K562 (cell line): Measurements from ENCODE around the gene CTPS1. TPM values are rescaled to one million over a fixed set of nuclear protein-coding genes. Genes with fewer than 3 reads are reported as not detected.
A peak's percentile ranks its signal among the peaks of the same experiment; 100 is the strongest.

Experiments used
- CC2D1A ChIP-seq: fragments of 450-650 bp; IDR thresholded peaks from 2 replicates; pipeline ENCODE4 v1.6.1; 2017; ENCODE audit warnings: mild to moderate bottlenecking
- HNRNPLL ChIP-seq: fragments of 200-400 bp; formaldehyde crosslinking; IDR thresholded peaks from 2 replicates; pipeline ENCODE4 v1.6.1; 2017; ENCODE audit warnings: low read length, low read depth, mild to moderate bottlenecking; ENCODE audit not compliant: poor library complexity, severe bottlenecking
- TFAM ChIP-seq: fragments of 250-450 bp; sonication (Bioruptor Pico); conservative IDR thresholded peaks from 2 replicates; pipeline ENCODE4 v1.5.0; 2021; ENCODE audit warnings: mild to moderate bottlenecking, moderate library complexity
- polyA plus RNA-seq, 8 experiments: library from polyadenylated mRNA; depleted of rRNA in 4 of 8; stranded (reverse) in 5 of 8; unstranded in 3 of 8; fragments of >200 nt; fragmentation: Nextera tagmentation in 2 of 8; fragmentation: Illumina TruSeq in 1 of 8; extraction: Ambion mirVana in 2 of 8; extraction: Trizol in 1 of 8; gene quantifications; 2 replicates each; pipeline versions ENCODE4 v1.2.1 to v1.2.3, GENCODE V29; 2011 to 2014; ENCODE audit warnings: inconsistent platforms in 1 of 8, missing spikeins in 1 of 8
- total RNA-seq, 7 experiments: library from RNA; depleted of rRNA in 6 of 7; stranded (reverse); fragments of >200 nt in 6 of 7; fragmentation: Illumina TruSeq in 2 of 7; extraction: Trizol in 2 of 7; gene quantifications; 2 replicates each; pipeline versions ENCODE4 v1.2.1 to v1.2.3, GENCODE V29; 2011 to 2021; ENCODE audit warnings: low replicate concordance in 1 of 7
- TF ChIP-seq, protein P1 (sequence below): fragments of 250-450 bp; sonication (Bioruptor Pico); IDR thresholded peaks from 2 replicates; pipeline ENCODE4 v1.9.0; 2021; ENCODE audit warnings: mild to moderate bottlenecking
- TF ChIP-seq, protein P2 (sequence below), 2 experiments: fragments of 450-650 bp in 1 of 2; sonication (generic) in 1 of 2; formaldehyde crosslinking in 1 of 2; IDR thresholded peaks; 2 replicates each; pipeline versions ENCODE4 v1.7.1 to v1.9.0; 2016 to 2022; ENCODE audit warnings: inconsistent platforms in 1 of 2, mild to moderate bottlenecking in 1 of 2, missing genetic modification reagents in 1 of 2
- TF ChIP-seq, protein P3 (sequence below): fragments of 450-650 bp; IDR thresholded peaks from 2 replicates; pipeline ENCODE4 v1.6.1; 2018; ENCODE audit not compliant: partially characterized antibody
- TF ChIP-seq, protein P4 (sequence below): sonication (generic); formaldehyde crosslinking; IDR thresholded peaks from 2 replicates; pipeline ENCODE4 v1.8.1; 2023; ENCODE audit warnings: mild to moderate bottlenecking, missing genetic modification reagents, moderate library complexity

CTPS1 gene
- total and polyA plus RNA-seq, 9 of the 15 experiments (the other 6 are each of a cell fraction or from before 2014, with no cell fraction given): 44.4 to 164 (median 87.7) TPM

DNA sequence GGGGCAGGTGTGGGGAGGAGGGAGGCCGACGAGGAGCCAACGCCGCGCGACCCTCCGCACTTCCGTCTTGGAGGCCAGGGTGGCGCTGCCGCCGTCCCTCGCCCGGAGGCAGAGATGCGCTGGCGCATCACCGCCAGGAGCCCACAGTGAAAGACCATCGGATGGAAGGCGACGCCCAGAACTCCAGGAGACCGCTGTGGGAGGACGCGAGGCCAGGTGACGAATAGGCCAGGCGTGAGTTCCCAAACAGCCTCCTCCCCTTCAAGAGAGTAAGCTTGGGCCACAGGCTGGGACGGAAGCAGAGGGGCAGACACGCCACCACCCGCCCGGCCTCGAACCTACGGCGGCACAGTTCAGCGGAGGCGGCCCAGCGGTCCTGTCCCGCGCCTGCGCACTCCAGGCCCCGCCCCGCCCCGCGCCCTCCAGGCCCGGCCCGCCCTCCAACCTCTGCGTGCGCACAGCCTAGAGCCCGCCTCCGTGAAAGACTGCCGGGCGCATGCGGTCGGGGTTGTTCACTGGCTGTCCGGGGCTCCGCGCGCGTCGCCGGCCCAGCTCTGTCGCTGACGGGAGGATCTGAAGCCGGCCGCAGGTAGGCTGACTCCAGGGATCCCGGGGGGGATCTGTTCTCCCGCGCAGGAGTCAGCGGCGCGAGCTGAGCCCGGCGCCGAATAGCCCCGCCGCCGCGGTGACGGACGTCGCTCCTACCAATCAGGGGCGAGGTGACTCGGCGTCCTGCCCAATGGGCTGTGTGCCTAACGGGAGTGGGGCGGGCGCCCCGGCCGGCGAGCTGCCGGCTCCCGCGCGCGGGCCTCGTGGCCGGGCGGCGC, at the start of gene CTPS1 (continued):
- TF ChIP-seq, protein P1, sequence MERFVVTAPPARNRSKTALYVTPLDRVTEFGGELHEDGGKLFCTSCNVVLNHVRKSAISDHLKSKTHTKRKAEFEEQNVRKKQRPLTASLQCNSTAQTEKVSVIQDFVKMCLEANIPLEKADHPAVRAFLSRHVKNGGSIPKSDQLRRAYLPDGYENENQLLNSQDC: no peak
- TF ChIP-seq, protein P2, sequence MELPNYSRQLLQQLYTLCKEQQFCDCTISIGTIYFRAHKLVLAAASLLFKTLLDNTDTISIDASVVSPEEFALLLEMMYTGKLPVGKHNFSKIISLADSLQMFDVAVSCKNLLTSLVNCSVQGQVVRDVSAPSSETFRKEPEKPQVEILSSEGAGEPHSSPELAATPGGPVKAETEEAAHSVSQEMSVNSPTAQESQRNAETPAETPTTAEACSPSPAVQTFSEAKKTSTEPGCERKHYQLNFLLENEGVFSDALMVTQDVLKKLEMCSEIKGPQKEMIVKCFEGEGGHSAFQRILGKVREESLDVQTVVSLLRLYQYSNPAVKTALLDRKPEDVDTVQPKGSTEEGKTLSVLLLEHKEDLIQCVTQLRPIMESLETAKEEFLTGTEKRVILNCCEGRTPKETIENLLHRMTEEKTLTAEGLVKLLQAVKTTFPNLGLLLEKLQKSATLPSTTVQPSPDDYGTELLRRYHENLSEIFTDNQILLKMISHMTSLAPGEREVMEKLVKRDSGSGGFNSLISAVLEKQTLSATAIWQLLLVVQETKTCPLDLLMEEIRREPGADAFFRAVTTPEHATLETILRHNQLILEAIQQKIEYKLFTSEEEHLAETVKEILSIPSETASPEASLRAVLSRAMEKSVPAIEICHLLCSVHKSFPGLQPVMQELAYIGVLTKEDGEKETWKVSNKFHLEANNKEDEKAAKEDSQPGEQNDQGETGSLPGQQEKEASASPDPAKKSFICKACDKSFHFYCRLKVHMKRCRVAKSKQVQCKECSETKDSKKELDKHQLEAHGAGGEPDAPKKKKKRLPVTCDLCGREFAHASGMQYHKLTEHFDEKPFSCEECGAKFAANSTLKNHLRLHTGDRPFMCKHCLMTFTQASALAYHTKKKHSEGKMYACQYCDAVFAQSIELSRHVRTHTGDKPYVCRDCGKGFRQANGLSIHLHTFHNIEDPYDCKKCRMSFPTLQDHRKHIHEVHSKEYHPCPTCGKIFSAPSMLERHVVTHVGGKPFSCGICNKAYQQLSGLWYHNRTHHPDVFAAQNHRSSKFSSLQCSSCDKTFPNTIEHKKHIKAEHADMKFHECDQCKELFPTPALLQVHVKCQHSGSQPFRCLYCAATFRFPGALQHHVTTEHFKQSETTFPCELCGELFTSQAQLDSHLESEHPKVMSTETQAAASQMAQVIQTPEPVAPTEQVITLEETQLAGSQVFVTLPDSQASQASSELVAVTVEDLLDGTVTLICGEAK (IDR thresholded peaks at IDR 0.05): peak; percentile 71
- TF ChIP-seq, protein P2 (CRISPR knock-in tag; IDR thresholded peaks at IDR 0.05): no peak
- TF ChIP-seq HNRNPLL (peak; percentile 40), TFAM (no peak), CC2D1A (no peak)
- TF ChIP-seq, protein P3, sequence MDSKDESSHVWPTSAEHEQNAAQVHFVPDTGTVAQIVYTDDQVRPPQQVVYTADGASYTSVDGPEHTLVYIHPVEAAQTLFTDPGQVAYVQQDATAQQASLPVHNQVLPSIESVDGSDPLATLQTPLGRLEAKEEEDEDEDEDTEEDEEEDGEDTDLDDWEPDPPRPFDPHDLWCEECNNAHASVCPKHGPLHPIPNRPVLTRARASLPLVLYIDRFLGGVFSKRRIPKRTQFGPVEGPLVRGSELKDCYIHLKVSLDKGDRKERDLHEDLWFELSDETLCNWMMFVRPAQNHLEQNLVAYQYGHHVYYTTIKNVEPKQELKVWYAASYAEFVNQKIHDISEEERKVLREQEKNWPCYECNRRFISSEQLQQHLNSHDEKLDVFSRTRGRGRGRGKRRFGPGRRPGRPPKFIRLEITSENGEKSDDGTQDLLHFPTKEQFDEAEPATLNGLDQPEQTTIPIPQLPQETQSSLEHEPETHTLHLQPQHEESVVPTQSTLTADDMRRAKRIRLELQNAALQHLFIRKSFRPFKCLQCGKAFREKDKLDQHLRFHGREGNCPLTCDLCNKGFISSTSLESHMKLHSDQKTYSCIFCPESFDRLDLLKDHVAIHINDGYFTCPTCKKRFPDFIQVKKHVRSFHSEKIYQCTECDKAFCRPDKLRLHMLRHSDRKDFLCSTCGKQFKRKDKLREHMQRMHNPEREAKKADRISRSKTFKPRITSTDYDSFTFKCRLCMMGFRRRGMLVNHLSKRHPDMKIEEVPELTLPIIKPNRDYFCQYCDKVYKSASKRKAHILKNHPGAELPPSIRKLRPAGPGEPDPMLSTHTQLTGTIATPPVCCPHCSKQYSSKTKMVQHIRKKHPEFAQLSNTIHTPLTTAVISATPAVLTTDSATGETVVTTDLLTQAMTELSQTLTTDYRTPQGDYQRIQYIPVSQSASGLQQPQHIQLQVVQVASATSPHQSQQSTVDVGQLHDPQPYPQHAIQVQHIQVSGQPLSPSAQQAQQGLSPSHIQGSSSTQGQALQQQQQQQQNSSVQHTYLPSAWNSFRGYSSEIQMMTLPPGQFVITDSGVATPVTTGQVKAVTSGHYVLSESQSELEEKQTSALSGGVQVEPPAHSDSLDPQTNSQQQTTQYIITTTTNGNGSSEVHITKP: peak; percentile 29
- TF ChIP-seq, protein P4, sequence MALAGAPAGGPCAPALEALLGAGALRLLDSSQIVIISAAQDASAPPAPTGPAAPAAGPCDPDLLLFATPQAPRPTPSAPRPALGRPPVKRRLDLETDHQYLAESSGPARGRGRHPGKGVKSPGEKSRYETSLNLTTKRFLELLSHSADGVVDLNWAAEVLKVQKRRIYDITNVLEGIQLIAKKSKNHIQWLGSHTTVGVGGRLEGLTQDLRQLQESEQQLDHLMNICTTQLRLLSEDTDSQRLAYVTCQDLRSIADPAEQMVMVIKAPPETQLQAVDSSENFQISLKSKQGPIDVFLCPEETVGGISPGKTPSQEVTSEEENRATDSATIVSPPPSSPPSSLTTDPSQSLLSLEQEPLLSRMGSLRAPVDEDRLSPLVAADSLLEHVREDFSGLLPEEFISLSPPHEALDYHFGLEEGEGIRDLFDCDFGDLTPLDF (CRISPR knock-in tag): peak; percentile 86
